GM12878 (cell line): ENCODE results near the gene IFIT2. TPM values are rescaled to one million over a fixed set of nuclear protein-coding genes. Genes with fewer than 3 reads are reported as not detected.

Experiments
- ATAC-seq: fragments of 200-7000 bp; cut with Tn5 transposase; 3 replicates; pipeline ENCODE4 v1.9.1; 2020; ENCODE audit warnings: mild to moderate bottlenecking, moderate library complexity
- BruUV-seq: library from RNA; stranded (reverse); fragments of 400-500 nt; replicated peaks from 2 replicates; lab custom pipeline; 2021; lab: Mats Ljungman, UMichigan
- CTCF ChIA-PET: fragments of 300-600 bp; sonication (Branson Sonifier 250); formaldehyde crosslinking; extraction: SDS; loops from one replicate; lab custom pipeline; 2021; ENCODE audit warnings: inconsistent platforms; lab: Yijun Ruan, JAX
- POLR2A ChIA-PET: fragments of 350-600 bp; formaldehyde crosslinking; extraction: SDS; loops from one replicate; lab custom pipeline; 2021; ENCODE audit warnings: inconsistent platforms; lab: Charles Lee
- RAD21 ChIA-PET: fragments of 300-600 bp; sonication (Branson Sonifier 250); formaldehyde crosslinking; loops from one replicate; lab custom pipeline; 2023; ENCODE audit warnings: antibody characterized with exemption; ENCODE audit not compliant: unreplicated experiment; lab: Charles Lee
- SMC1A ChIA-PET: fragments of 300-600 bp; sonication (Branson Sonifier 250); formaldehyde crosslinking; loops from one replicate; lab custom pipeline; 2023; ENCODE audit not compliant: unreplicated experiment, uncharacterized antibody; lab: Charles Lee
- DNase-seq: peaks from one replicate; pipeline ENCODE4 v3.0.0-alpha.2; 2011; ENCODE audit warnings: low read depth, low spot score
- FAIRE-seq: peaks from 3 replicates; lab custom pipeline; 2011; peaks lifted over from hg19 to GRCh38; lab: Jason Lieb, UNC
- H2AFZ ChIP-seq: 2 replicates; pipeline ENCODE4 v1.6.0; 2011; ENCODE audit warnings: low read depth, low read length, control low read depth; ENCODE audit not compliant: control insufficient read depth
- H3K27ac ChIP-seq: 2 replicates; pipeline ENCODE4 v1.5.1; 2011; ENCODE audit warnings: control low read depth; ENCODE audit not compliant: control insufficient read depth, insufficient read depth
- H3K27me3 ChIP-seq, 2 experiments: replicated peaks in 1 of 2; 2 replicates each; pipeline versions ENCODE4 v1.6.0 to v1.6.1; 2011; ENCODE audit warnings: low read length in 1 of 2; ENCODE audit not compliant: control insufficient read depth in 2 of 2, insufficient read depth in 2 of 2
- H3K36me3 ChIP-seq, 2 experiments: 2 replicates each; pipeline ENCODE4 v1.5.1; 2011; ENCODE audit warnings: low read length in 1 of 2; ENCODE audit not compliant: control insufficient read depth in 2 of 2, insufficient read depth in 2 of 2
- H3K4me1 ChIP-seq: 2 replicates; pipeline ENCODE4 v1.6.1; 2011; ENCODE audit warnings: mild to moderate bottlenecking, low read length, moderate library complexity, mixed read lengths; ENCODE audit not compliant: control insufficient read depth, insufficient read depth
- H3K4me2 ChIP-seq: 2 replicates; pipeline ENCODE4 v1.6.0; 2011; ENCODE audit warnings: control low read depth; ENCODE audit not compliant: control insufficient read depth, insufficient read depth
- H3K4me3 ChIP-seq: fragments of 200-600 bp; sonication (generic); 2 replicates; pipeline ENCODE4 v1.5.1; 2016
- H3K79me2 ChIP-seq: 2 replicates; pipeline ENCODE4 v1.6.0; 2011; ENCODE audit warnings: low read length; ENCODE audit not compliant: control insufficient read depth, insufficient read depth
- H3K9ac ChIP-seq: 2 replicates; pipeline ENCODE4 v1.8.0; 2011; ENCODE audit warnings: low read length, control low read depth, mixed read lengths; ENCODE audit not compliant: control insufficient read depth, insufficient read depth
- H3K9me3 ChIP-seq: replicated peaks from 3 replicates; pipeline ENCODE4 v1.5.1; 2011; ENCODE audit warnings: mild to moderate bottlenecking, low read length; ENCODE audit not compliant: control insufficient read depth, insufficient read depth
- H4K20me1 ChIP-seq: 2 replicates; pipeline ENCODE4 v1.6.0; 2011; ENCODE audit not compliant: control insufficient read depth, insufficient read depth
- CBX5 ChIP-seq: sonication (generic); IDR thresholded peaks from 2 replicates; pipeline ENCODE4 v1.6.1; 2016; ENCODE audit warnings: low read depth, moderate library complexity, mild to moderate bottlenecking, inconsistent platforms
- CEBPB ChIP-seq, 2 experiments: fragments of 150-350 bp in 1 of 2; IDR thresholded peaks; 2 replicates each; pipeline ENCODE4 v1.6.1; 2012 to 2014; ENCODE audit warnings: low read depth in 2 of 2, low read length in 2 of 2, borderline replicate concordance in 1 of 2, inconsistent platforms in 1 of 2
- CUX1 ChIP-seq: IDR thresholded peaks from 2 replicates; pipeline ENCODE4 v1.6.1; 2012; ENCODE audit warnings: improper control_type of control experiment, low read depth, low read length; ENCODE audit not compliant: insufficient replicate concordance
- EP300 ChIP-seq, 2 experiments: fragments of 150-350 bp in 1 of 2; IDR thresholded peaks; 2 replicates each; pipeline ENCODE4 v1.6.1; 2011 to 2012; ENCODE audit warnings: low read depth in 2 of 2, low read length in 2 of 2, borderline replicate concordance in 1 of 2, improper control_type of control experiment in 1 of 2, inconsistent platforms in 1 of 2; ENCODE audit not compliant: control insufficient read depth in 1 of 2
- KDM1A ChIP-seq: fragments of 200-600 bp; sonication (generic); IDR thresholded peaks from 2 replicates; pipeline ENCODE4 v1.6.1; 2016; ENCODE audit warnings: borderline replicate concordance
- MEF2B ChIP-seq: fragments of 450-650 bp; IDR thresholded peaks from 2 replicates; pipeline ENCODE4 v1.6.1; 2018; ENCODE audit warnings: mild to moderate bottlenecking, moderate library complexity; ENCODE audit not compliant: partially characterized antibody, poor library complexity, severe bottlenecking
- POLR2AphosphoS5 ChIP-seq: IDR thresholded peaks from 2 replicates; pipeline ENCODE4 v1.6.1; 2011; ENCODE audit warnings: mild to moderate bottlenecking, low read length, inconsistent platforms
- SIN3A ChIP-seq: IDR thresholded peaks from 2 replicates; pipeline ENCODE4 v1.6.1; 2012; ENCODE audit warnings: low read depth, low read length, improper control_type of control experiment
- SMC3 ChIP-seq: IDR thresholded peaks from 2 replicates; pipeline ENCODE4 v1.6.1; 2011; ENCODE audit warnings: low read length, improper control_type of control experiment, borderline replicate concordance
- SUZ12 ChIP-seq: fragments of 200-600 bp; sonication (generic); IDR thresholded peaks from one replicate; pipeline ENCODE4 v1.6.1; 2018; ENCODE audit warnings: antibody characterized with exemption, mild to moderate bottlenecking; ENCODE audit not compliant: unreplicated experiment
- WGBS: methylation state at CpG from one replicate; pipeline ENCODE4 v1.1.6; 2016; ENCODE audit warnings: low lambda C conversion rate; ENCODE audit not compliant: insufficient replicate concordance, insufficient coverage; ENCODE audit errors: missing lambda C conversion rate; 5-methylcytosine and 5-hydroxymethylcytosine counted together
- in situ Hi-C: fragments of 300-500 bp; cut with MboI; formaldehyde crosslinking; loops from 9 replicates; pipeline ENCODE4 v1.14.3; 2018; ENCODE audit warnings: mixed read lengths
- intact Hi-C: fragments of 100-400 bp; cut with micrococcal nuclease; formaldehyde crosslinking; loops from one replicate; pipeline ENCODE4 v1.14.2; 2022; ENCODE audit not compliant: unreplicated experiment
- polyA plus RNA-seq, 11 experiments: library from polyadenylated mRNA; depleted of rRNA in 4 of 11; unstranded in 6 of 11; stranded (reverse) in 5 of 11; fragments of >200 nt; fragmentation: Nextera tagmentation in 4 of 11; fragmentation: Illumina TruSeq in 1 of 11; extraction: Ambion mirVana in 4 of 11; extraction: Trizol in 1 of 11; gene quantifications; 1 replicate in 1 of 11; 2 replicates in 10 of 11; pipeline versions ENCODE4 v1.2.1 to v1.2.3, GENCODE V29; 2011 to 2016; ENCODE audit warnings: inconsistent platforms in 2 of 11, missing spikeins in 2 of 11, low read depth in 1 of 11
- total RNA-seq, 4 experiments: library from RNA; depleted of rRNA in 3 of 4; stranded (reverse); fragments of >200 nt in 3 of 4; fragmentation: Illumina TruSeq in 1 of 4; extraction: Trizol in 1 of 4; gene quantifications; 2 replicates each; pipeline versions ENCODE4 v1.2.1 to v1.2.3, GENCODE V29; 2013 to 2021
- TF ChIP-seq, protein P1 (sequence below): fragments of 450-650 bp; IDR thresholded peaks from 2 replicates; pipeline ENCODE4 v1.6.1; 2017; ENCODE audit warnings: mild to moderate bottlenecking, low read depth, inconsistent platforms; ENCODE audit not compliant: poor library complexity, severe bottlenecking
- TF ChIP-seq, protein P2 (sequence below): IDR thresholded peaks from 2 replicates; pipeline ENCODE4 v1.6.1; 2011; ENCODE audit warnings: low read depth, mild to moderate bottlenecking, low read length, moderate library complexity, borderline replicate concordance; ENCODE audit errors: extremely low read depth

Gene IFIT2
- total and polyA plus RNA-seq, 10 of the 15 experiments (the other 5 are each of a cell fraction or from before 2014, with no cell fraction given) = 5.2 to 14.8 (median 9.7) TPM

DNA sequence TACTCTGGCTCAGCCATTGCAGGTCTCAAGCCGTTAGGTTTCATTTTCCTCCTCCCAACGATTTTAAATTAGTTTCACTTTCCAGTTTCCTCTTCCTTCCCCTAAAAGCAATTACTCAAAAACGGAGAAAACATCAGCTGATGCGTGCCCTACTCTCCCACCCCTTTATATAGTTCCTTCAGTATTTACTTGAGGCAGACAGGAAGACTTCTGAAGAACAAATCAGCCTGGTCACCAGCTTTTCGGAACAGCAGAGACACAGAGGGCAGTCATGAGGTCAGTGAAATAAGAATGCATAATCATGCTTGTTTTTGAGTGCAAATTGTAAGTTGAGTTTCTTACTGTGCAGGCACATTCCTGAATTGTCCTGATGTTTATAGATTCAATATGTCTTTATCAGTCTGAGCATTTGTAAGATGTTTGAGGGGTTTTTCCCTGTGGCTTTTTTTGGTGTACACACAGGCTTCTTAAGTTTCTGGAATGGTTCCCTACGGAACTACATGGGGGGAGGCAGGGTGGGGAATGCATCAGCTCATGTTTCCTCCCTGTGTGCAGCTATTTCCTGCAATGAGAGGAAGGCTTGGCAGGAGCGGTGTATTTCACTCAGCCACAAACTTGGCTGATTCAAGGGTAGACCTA, 26.1 kb downstream of the IFIT2 start, which contains the start of gene IFIT3:
Gene IFIT3 (plus strand): TSS at position 195 of the 639 bp plus-strand sequence. CDS start 77 bp downstream, at position 272.
- Histone ChIP-seq H3K9me3 (no peaks in the 10 kb centered on the region; the same call in 2 of the 3 replicates), H4K20me1 (no peaks in the 10 kb centered on the region), H3K79me2 (peaks cover 37% of the 10 kb centered on the region), H3K4me2 (peak within 1 kb of the TSS; percentile 58), H3K36me3 (no peaks in the 10 kb centered on the region), H3K27ac (peak within 1 kb of the TSS; percentile 60), H3K27me3 (no peaks in the 10 kb centered on the region), H2AFZ (peak within 1 kb of the TSS; percentile 73), H3K4me3 (peak within 1 kb of the TSS; percentile 51), H3K9ac (peak within 1 kb of the TSS; percentile 50), H3K4me1 (peaks cover 22% of the 10 kb centered on the region)
- ChIA-PET RAD21 (interaction anchor here (1.0 to 2.2 kb wide), 5 partner anchors 9 to 41 kb away, joined by 3 to 18 read pairs (median 4); partner anchors contain the start of gene IFIT2), POLR2A (interaction anchor here (1.0 to 1.5 kb wide), 2 partner anchors 37 to 40 kb away, joined by 4 to 5 read pairs; no protein-coding TSS in a partner anchor), CTCF (interaction anchor here (0.6 to 1.2 kb wide), 2 partner anchors 23 to 518 kb away, joined by 3 to 4 read pairs; no protein-coding TSS in a partner anchor), SMC1A (interaction anchor here (0.8 to 4.6 kb wide), 5 partner anchors 24 to 91 kb away, joined by 3 to 40 read pairs (median 3); partner anchors contain the start of gene IFIT2)
- WGBS = 0% methylated on average over 7 of the region's 7 CpGs
- intact Hi-C loops (no loop called here), in situ Hi-C loops (no loop called here)
- FAIRE-seq (peak; percentile 41), DNase-seq (peak; percentile 62), ATAC-seq (peak; percentile 33)
- BruUV-seq = TSS peak; percentile 65
- TF ChIP-seq, protein P1, sequence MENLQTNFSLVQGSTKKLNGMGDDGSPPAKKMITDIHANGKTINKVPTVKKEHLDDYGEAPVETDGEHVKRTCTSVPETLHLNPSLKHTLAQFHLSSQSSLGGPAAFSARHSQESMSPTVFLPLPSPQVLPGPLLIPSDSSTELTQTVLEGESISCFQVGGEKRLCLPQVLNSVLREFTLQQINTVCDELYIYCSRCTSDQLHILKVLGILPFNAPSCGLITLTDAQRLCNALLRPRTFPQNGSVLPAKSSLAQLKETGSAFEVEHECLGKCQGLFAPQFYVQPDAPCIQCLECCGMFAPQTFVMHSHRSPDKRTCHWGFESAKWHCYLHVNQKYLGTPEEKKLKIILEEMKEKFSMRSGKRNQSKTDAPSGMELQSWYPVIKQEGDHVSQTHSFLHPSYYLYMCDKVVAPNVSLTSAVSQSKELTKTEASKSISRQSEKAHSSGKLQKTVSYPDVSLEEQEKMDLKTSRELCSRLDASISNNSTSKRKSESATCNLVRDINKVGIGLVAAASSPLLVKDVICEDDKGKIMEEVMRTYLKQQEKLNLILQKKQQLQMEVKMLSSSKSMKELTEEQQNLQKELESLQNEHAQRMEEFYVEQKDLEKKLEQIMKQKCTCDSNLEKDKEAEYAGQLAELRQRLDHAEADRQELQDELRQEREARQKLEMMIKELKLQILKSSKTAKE = peak; percentile 29
- no peak for TF ChIP-seq CEBPB (IDR thresholded peaks at IDR 0.05; ENCODE audit: borderline replicate concordance in 1 of 2, low read depth in 2 of 2, low read length in 2 of 2)
- TF ChIP-seq, protein P2, sequence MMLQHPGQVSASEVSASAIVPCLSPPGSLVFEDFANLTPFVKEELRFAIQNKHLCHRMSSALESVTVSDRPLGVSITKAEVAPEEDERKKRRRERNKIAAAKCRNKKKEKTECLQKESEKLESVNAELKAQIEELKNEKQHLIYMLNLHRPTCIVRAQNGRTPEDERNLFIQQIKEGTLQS = no peak
- TF ChIP-seq EP300 (IDR thresholded peaks at IDR 0.05; ENCODE audit: borderline replicate concordance in 1 of 2, control insufficient read depth in 1 of 2, low read depth in 2 of 2, low read length in 2 of 2) = no peak
- TF ChIP-seq KDM1A = no peak
- no peak for TF ChIP-seq MEF2B
- no peak for TF ChIP-seq CBX5
- no peak for TF ChIP-seq SIN3A
- no peak for TF ChIP-seq CUX1
- no peak for TF ChIP-seq SMC3
- no peak for TF ChIP-seq SUZ12
- peak; percentile 82 for TF ChIP-seq POLR2AphosphoS5
